ENCODE results near the gene SECISBP2L.

Gene SECISBP2L

DNA sequence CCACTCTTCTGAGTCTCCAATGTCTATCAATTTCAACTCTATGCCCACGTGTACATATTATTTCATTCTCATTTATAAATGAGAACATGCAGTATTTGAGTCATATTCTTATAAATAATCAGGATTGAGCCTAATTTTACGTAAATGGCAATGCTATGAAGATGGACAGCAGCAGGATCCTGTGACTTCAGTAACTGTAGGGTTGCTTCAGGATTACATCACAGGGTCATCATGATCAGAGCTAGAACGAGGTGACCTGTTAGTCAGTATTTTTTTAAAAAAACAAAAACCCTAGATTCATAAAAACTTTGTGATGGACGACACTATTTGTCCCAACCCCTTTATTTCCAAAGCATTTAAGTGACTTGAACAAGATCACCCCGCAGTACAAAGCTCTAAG lies 104.3 kb downstream of the SECISBP2L start:
- no peak for ATAC-seq
- TF ChIP-seq, protein P1, sequence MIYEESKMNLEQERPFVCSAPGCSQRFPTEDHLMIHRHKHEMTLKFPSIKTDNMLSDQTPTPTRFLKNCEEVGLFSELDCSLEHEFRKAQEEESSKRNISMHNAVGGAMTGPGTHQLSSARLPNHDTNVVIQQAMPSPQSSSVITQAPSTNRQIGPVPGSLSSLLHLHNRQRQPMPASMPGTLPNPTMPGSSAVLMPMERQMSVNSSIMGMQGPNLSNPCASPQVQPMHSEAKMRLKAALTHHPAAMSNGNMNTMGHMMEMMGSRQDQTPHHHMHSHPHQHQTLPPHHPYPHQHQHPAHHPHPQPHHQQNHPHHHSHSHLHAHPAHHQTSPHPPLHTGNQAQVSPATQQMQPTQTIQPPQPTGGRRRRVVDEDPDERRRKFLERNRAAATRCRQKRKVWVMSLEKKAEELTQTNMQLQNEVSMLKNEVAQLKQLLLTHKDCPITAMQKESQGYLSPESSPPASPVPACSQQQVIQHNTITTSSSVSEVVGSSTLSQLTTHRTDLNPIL (CRISPR knock-in tag; IDR thresholded peaks at IDR 0.05; ENCODE audit: low read depth), result no peak
- no peak for TF ChIP-seq ISL1 (CRISPR knock-in tag; IDR thresholded peaks at IDR 0.05)
- no peak for TF ChIP-seq TCF4 (CRISPR knock-in tag; IDR thresholded peaks at IDR 0.05; ENCODE audit: borderline replicate concordance)

DNA sequence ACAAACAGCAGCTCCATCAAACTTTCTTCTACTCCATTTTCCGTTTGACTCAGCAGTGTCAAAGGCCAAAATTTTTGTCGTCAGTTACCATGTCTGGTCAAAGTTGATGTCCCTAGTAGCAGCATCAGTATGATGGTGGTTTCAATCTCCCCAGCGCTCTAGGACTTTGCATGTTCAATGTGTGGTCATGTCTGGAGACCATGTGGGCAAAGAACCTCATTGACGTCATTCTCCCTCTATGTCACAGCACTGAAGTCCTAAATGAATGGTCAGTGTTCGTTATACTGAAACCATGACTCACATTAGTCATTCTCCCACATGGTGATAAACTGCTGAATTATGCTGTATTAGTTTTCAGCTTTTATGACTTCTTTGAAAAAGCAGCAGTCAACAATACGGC lies 105.7 kb downstream of the SECISBP2L start:
- peak; percentile 75; the same call in 1 of the 2 replicates for TF ChIP-seq TOX (CRISPR knock-in tag; IDR thresholded peaks at IDR 0.05; ENCODE audit: borderline replicate concordance)
- TF ChIP-seq OSR1 (CRISPR knock-in tag; IDR thresholded peaks at IDR 0.05), result no peak
- no peak for TF ChIP-seq SNAI2 (CRISPR knock-in tag; IDR thresholded peaks at IDR 0.05)
- ATAC-seq, result peak; percentile 73

DNA sequence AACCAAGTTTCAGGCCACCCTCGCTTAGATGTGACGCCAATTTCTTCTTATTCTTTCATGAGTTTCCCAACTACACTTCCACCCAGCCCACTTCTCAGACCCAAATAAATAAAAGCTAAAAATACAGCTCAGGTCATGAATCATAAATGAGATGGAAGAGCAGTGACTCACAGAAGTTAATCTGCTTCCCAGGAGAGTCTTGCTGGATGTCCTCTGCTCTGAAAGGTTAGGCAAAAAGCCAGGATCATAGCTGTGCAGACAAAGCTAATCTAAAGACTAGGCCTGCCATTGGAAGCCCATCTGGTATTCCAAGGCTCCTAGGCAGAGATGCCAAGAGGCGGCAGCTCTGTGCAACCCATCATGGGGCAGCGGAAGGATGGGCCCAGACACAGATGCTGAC lies 106.6 kb downstream of the SECISBP2L start:
- TF ChIP-seq, protein P2, sequence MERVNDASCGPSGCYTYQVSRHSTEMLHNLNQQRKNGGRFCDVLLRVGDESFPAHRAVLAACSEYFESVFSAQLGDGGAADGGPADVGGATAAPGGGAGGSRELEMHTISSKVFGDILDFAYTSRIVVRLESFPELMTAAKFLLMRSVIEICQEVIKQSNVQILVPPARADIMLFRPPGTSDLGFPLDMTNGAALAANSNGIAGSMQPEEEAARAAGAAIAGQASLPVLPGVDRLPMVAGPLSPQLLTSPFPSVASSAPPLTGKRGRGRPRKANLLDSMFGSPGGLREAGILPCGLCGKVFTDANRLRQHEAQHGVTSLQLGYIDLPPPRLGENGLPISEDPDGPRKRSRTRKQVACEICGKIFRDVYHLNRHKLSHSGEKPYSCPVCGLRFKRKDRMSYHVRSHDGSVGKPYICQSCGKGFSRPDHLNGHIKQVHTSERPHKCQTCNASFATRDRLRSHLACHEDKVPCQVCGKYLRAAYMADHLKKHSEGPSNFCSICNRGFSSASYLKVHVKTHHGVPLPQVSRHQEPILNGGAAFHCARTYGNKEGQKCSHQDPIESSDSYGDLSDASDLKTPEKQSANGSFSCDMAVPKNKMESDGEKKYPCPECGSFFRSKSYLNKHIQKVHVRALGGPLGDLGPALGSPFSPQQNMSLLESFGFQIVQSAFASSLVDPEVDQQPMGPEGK (CRISPR knock-in tag; IDR thresholded peaks at IDR 0.05; ENCODE audit: borderline replicate concordance), result 0 out of 2 replicates have a peak, but pooled peaks have one; percentile 24
- TF ChIP-seq TOX (CRISPR knock-in tag; IDR thresholded peaks at IDR 0.05; ENCODE audit: borderline replicate concordance) (peak; percentile 40; the same call in 1 of the 2 replicates), ZFP3 (CRISPR knock-in tag; IDR thresholded peaks at IDR 0.05) (peak; percentile 83; the same call in 1 of the 2 replicates), ESRRG (CRISPR knock-in tag; IDR thresholded peaks at IDR 0.05) (no peak), PPARA (CRISPR knock-in tag; IDR thresholded peaks at IDR 0.05; ENCODE audit: borderline replicate concordance) (no peak), OSR1 (CRISPR knock-in tag; IDR thresholded peaks at IDR 0.05) (peak; percentile 86; the same call in 1 of the 2 replicates), CSDC2 (CRISPR knock-in tag; IDR thresholded peaks at IDR 0.05) (peak; percentile 85; the same call in 1 of the 2 replicates)
- ATAC-seq, result peak; percentile 88
